Kidney capillary endothelial cell (primary cell): ENCODE data around the gene SIX1.

ENCODE experiments used
- DNase-seq: peaks from one replicate; pipeline ENCODE4 v3.0.0-alpha.2; 2018; ENCODE audit warnings: low spot score

Gene SIX1

GRCh38 chr14:60642270-60643140 is 6.8 kb downstream of the SIX1 start:
- DNase-seq, result no peak

- DNase-seq, result no peak
Observed at GRCh38 chr14:60641742-60642269, 7.5 kb downstream of the SIX1 start.

- no peak for DNase-seq
Observed at GRCh38 chr14:60640859-60641741, 8.2 kb downstream of the SIX1 start.

- DNase-seq, result no peak
Observed at GRCh38 chr14:60639674-60640073, 9.6 kb downstream of the SIX1 start.

- no peak for DNase-seq
Observed at GRCh38 chr14:60637479-60638315, 11.6 kb downstream of the SIX1 start.

- DNase-seq, result no peak
Observed at GRCh38 chr14:60636879-60637478, 12.3 kb downstream of the SIX1 start.

- no peak for DNase-seq
Observed at GRCh38 chr14:60634153-60634552, 15.1 kb downstream of the SIX1 start.

GRCh38 chr14:60632777-60633176 is 16.5 kb downstream of the SIX1 start:
- DNase-seq, result no peak

- DNase-seq, result no peak
Observed at GRCh38 chr14:60632257-60632656, 17.0 kb downstream of the SIX1 start.

- DNase-seq, result no peak
Observed at GRCh38 chr14:60631842-60632241, 17.4 kb downstream of the SIX1 start.

GRCh38 chr14:60630129-60630528 is 19.1 kb downstream of the SIX1 start:
- no peak for DNase-seq

- no peak for DNase-seq
Observed at GRCh38 chr14:60628892-60629291, 20.4 kb downstream of the SIX1 start.

- DNase-seq, result no peak
Observed at GRCh38 chr14:60622917-60623257, 26.4 kb downstream of the SIX1 start.

- DNase-seq, result no peak
Observed at GRCh38 chr14:60622210-60622916, 26.9 kb downstream of the SIX1 start.

- no peak for DNase-seq
Observed at GRCh38 chr14:60621386-60621785, 27.9 kb downstream of the SIX1 start.

GRCh38 chr14:60618241-60618640 is 31.0 kb downstream of the SIX1 start:
- DNase-seq, result no peak

- no peak for DNase-seq
Observed at GRCh38 chr14:60616461-60616959, 32.8 kb downstream of the SIX1 start.

GRCh38 chr14:60602291-60602690 is 47.0 kb downstream of the SIX1 start:
- no peak for DNase-seq

GRCh38 chr14:60599727-60600126 is 49.5 kb downstream of the SIX1 start:
- DNase-seq, result no peak

- DNase-seq, result no peak
Observed at GRCh38 chr14:60596139-60596538, 53.1 kb downstream of the SIX1 start.

GRCh38 chr14:60594062-60594461 is 55.2 kb downstream of the SIX1 start:
- DNase-seq, result no peak
